HL-60 (cell line): ENCODE results near the gene SOX6.

Experiments used
- DNase-seq, 2 experiments: peaks; one replicate each; pipeline ENCODE4 v3.0.0-alpha.2; 2010 to 2020; ENCODE audit warnings: low read depth in 1 of 2, low spot score in 1 of 2
- H3K27ac ChIP-seq: fragments of 250-450 bp; sonication (Bioruptor Pico); replicated peaks from 2 replicates; pipeline ENCODE4 v1.5.1; 2020; ENCODE audit warnings: mild to moderate bottlenecking, moderate library complexity
- H3K27me3 ChIP-seq: fragments of 250-450 bp; sonication (Bioruptor Pico); 2 replicates; pipeline ENCODE4 v1.5.1; 2021; ENCODE audit warnings: mild to moderate bottlenecking, moderate library complexity; ENCODE audit not compliant: insufficient read depth, poor library complexity, severe bottlenecking
- H3K4me3 ChIP-seq: replicated peaks from 2 replicates; pipeline ENCODE4 v1.5.1; 2011; ENCODE audit warnings: mild to moderate bottlenecking, control low read depth, low read length; ENCODE audit not compliant: insufficient read depth
- CTCF ChIP-seq: IDR thresholded peaks from one replicate; pipeline ENCODE4 v1.5.1; 2011; ENCODE audit warnings: low read length, control low read depth, inconsistent platforms; ENCODE audit not compliant: insufficient read depth
- GABPA ChIP-seq: IDR thresholded peaks from 2 replicates; pipeline ENCODE4 v1.6.1; 2012; ENCODE audit warnings: low read depth
- POLR2AphosphoS5 ChIP-seq: IDR thresholded peaks from 2 replicates; pipeline ENCODE4 v1.6.1; 2012; ENCODE audit warnings: low read depth
- REST ChIP-seq: IDR thresholded peaks from 2 replicates; pipeline ENCODE4 v1.6.1; 2012; ENCODE audit warnings: low read depth; ENCODE audit not compliant: insufficient replicate concordance
- SPI1 ChIP-seq: IDR thresholded peaks from 2 replicates; pipeline ENCODE4 v1.6.1; 2012; ENCODE audit warnings: low read depth, mild to moderate bottlenecking, borderline replicate concordance

Gene SOX6

GRCh38 chr11:15988016-15988550, 368.3 kb downstream of the SOX6 start:
- no peak overlapping the region for H3K4me3 ChIP-seq
- no peak for DNase-seq
- H3K27me3 ChIP-seq = no peaks in the 10 kb centered on the region
- no peak overlapping the region for H3K27ac ChIP-seq
- no peak for TF ChIP-seq POLR2AphosphoS5
- TF ChIP-seq CTCF = no peak
- no peak for TF ChIP-seq GABPA
- no peak for TF ChIP-seq SPI1
- TF ChIP-seq REST = no peak

GRCh38 chr11:15987046-15987445, 369.3 kb downstream of the SOX6 start:
- no peak overlapping the region for H3K4me3 ChIP-seq
- no peak for TF ChIP-seq SPI1
- TF ChIP-seq POLR2AphosphoS5 = no peak
- TF ChIP-seq REST = no peak
- no peak for TF ChIP-seq CTCF
- TF ChIP-seq GABPA = no peak
- H3K27me3 ChIP-seq = no peaks in the 10 kb centered on the region
- DNase-seq = no peak
- H3K27ac ChIP-seq = no peak overlapping the region

- H3K27ac ChIP-seq = no peak overlapping the region
- TF ChIP-seq REST (no peak), SPI1 (no peak), GABPA (no peak), POLR2AphosphoS5 (no peak), CTCF (no peak)
- no peaks in the 10 kb centered on the region for H3K27me3 ChIP-seq
- H3K4me3 ChIP-seq = no peak overlapping the region
- no peak for DNase-seq
Measured at GRCh38 chr11:15985860-15986139, 370.5 kb downstream of the SOX6 start.
